Stimulated activated naive CD8-positive, alpha-beta T cell treated with anti-CD3 and anti-CD28 coated beads, Interleukin-15, amount 100 ng/mL, for 72 hours (primary cell): ENCODE measurements around the gene DEDD2.
A peak's percentile ranks its signal among the peaks of the same experiment; 100 is the strongest.

Experiments
- ATAC-seq: fragments of 150-1000 bp; cut with Tn5 transposase; 2 replicates; pipeline ENCODE4 v1.10.0; 2021; ENCODE audit warnings: mild to moderate bottlenecking, moderate library complexity
- DNase-seq, 2 donors: peaks; one replicate each; pipeline ENCODE4 v3.0.0; 2021 to 2022
- H3K27ac Mint-ChIP-seq, 2 donors: one replicate each; pipeline ENCODE4 v1.8.0; 2022; ENCODE audit warnings: mild to moderate bottlenecking in 2 of 2, mixed read lengths in 2 of 2, moderate library complexity in 2 of 2
- H3K27me3 Mint-ChIP-seq: one replicate; pipeline ENCODE4 v1.8.0; 2022; ENCODE audit warnings: mixed read lengths
- H3K4me1 Mint-ChIP-seq: one replicate; pipeline ENCODE4 v1.8.0; 2022; ENCODE audit warnings: mild to moderate bottlenecking, mixed read lengths
- H3K4me3 Mint-ChIP-seq, 2 donors: one replicate each; pipeline ENCODE4 v1.8.0; 2022; ENCODE audit warnings: mild to moderate bottlenecking in 2 of 2, mixed read lengths in 2 of 2, moderate library complexity in 1 of 2
- H3K9me3 Mint-ChIP-seq, 2 donors: one replicate each; pipeline ENCODE4 v1.8.0; 2022; ENCODE audit warnings: mixed read lengths in 2 of 2

Gene DEDD2

GRCh38 chr19:42156571-42156970, 60.9 kb downstream of the DEDD2 start:
- ATAC-seq: no peak
- Mint-ChIP-seq H3K9me3 (no peaks in the 10 kb centered on the region), H3K4me3 (no peak overlapping the region), H3K27ac (peak overlapping the region in 1 of 2 donors; percentile 28), H3K4me1 (peaks cover 17% of the 10 kb centered on the region), H3K27me3 (peaks cover 15% of the 10 kb centered on the region)
- no peak for DNase-seq

- ATAC-seq (no peak), DNase-seq (no peak)
- Mint-ChIP-seq H3K4me3 (no peak overlapping the region), H3K4me1 (peaks cover 17% of the 10 kb centered on the region), H3K27me3 (peaks cover 15% of the 10 kb centered on the region), H3K27ac (peak overlapping the region in 1 of 2 donors; percentile 3), H3K9me3 (no peaks in the 10 kb centered on the region)
Measured at GRCh38 chr19:42155796-42156195, 61.7 kb downstream of the DEDD2 start.

GRCh38 chr19:42154471-42155323, 62.8 kb downstream of the DEDD2 start:
- Mint-ChIP-seq H3K4me3 (peak overlapping the region in 1 of 2 donors; percentile 41), H3K4me1 (peaks cover 17% of the 10 kb centered on the region)
- peak; percentile 53 for ATAC-seq

GRCh38 chr19:42153672-42154433, 63.6 kb downstream of the DEDD2 start:
- Mint-ChIP-seq H3K4me1 (peaks cover 26% of the 10 kb centered on the region), H3K27me3 (peaks cover 15% of the 10 kb centered on the region), H3K27ac (no peak overlapping the region), H3K9me3 (no peaks in the 10 kb centered on the region), H3K4me3 (peak overlapping the region in 1 of 2 donors; percentile 41)
- no peak for DNase-seq
- ATAC-seq: no peak

More at GRCh38 chr19:42154471-42155323, 62.8 kb downstream of the DEDD2 start:
- DNase-seq: no peak
- H3K27ac Mint-ChIP-seq: peak overlapping the region in 1 of 2 donors; percentile 30
- H3K27me3 Mint-ChIP-seq: peaks cover 15% of the 10 kb centered on the region
- no peaks in the 10 kb centered on the region for H3K9me3 Mint-ChIP-seq

- DNase-seq: no peak
- ATAC-seq: no peak
- H3K9me3 Mint-ChIP-seq: no peaks in the 10 kb centered on the region
- peak overlapping the region in 1 of 2 donors; percentile 29 for H3K27ac Mint-ChIP-seq
- peaks cover 34% of the 10 kb centered on the region for H3K4me1 Mint-ChIP-seq
- H3K4me3 Mint-ChIP-seq: no peak overlapping the region
- H3K27me3 Mint-ChIP-seq: peaks cover 15% of the 10 kb centered on the region
Measured at GRCh38 chr19:42152910-42153671, 64.4 kb downstream of the DEDD2 start.

GRCh38 chr19:42151782-42152684, 65.4 kb downstream of the DEDD2 start:
- ATAC-seq (no peak), DNase-seq (no peak)
- Mint-ChIP-seq H3K4me1 (peaks cover 34% of the 10 kb centered on the region), H3K9me3 (no peaks in the 10 kb centered on the region), H3K27me3 (peaks cover 15% of the 10 kb centered on the region), H3K4me3 (no peak overlapping the region), H3K27ac (no peak overlapping the region)

- Mint-ChIP-seq H3K27ac (no peak overlapping the region), H3K9me3 (no peaks in the 10 kb centered on the region), H3K4me1 (peaks cover 34% of the 10 kb centered on the region), H3K27me3 (peaks cover 15% of the 10 kb centered on the region), H3K4me3 (no peak overlapping the region)
- no peak for ATAC-seq
- no peak for DNase-seq
Measured at GRCh38 chr19:42150911-42151361, 66.5 kb downstream of the DEDD2 start.

- H3K27ac Mint-ChIP-seq: no peak overlapping the region
- peaks cover 32% of the 10 kb centered on the region for H3K4me1 Mint-ChIP-seq
- ATAC-seq (no peak), DNase-seq (no peak)
- H3K9me3 Mint-ChIP-seq: no peaks in the 10 kb centered on the region
- H3K4me3 Mint-ChIP-seq: no peak overlapping the region
- peaks cover 14% of the 10 kb centered on the region for H3K27me3 Mint-ChIP-seq
Measured at GRCh38 chr19:42150364-42150763, 67.1 kb downstream of the DEDD2 start.

- no peak for ATAC-seq
- H3K27me3 Mint-ChIP-seq: peaks cover 7% of the 10 kb centered on the region
- peaks cover 25% of the 10 kb centered on the region for H3K4me1 Mint-ChIP-seq
- no peaks in the 10 kb centered on the region for H3K9me3 Mint-ChIP-seq
- no peak for DNase-seq
- H3K4me3 Mint-ChIP-seq: no peak overlapping the region
- H3K27ac Mint-ChIP-seq: no peak overlapping the region
Measured at GRCh38 chr19:42149447-42150202, 67.9 kb downstream of the DEDD2 start.
